DMS 273 (cell line): ENCODE results near the gene ADAM11.

Source experiments
- DNase-seq: peaks from one replicate; lab custom pipeline; 2025; ENCODE audit not compliant: unreplicated experiment; lab: John Stamatoyannopoulos, UW

Gene ADAM11

DNA sequence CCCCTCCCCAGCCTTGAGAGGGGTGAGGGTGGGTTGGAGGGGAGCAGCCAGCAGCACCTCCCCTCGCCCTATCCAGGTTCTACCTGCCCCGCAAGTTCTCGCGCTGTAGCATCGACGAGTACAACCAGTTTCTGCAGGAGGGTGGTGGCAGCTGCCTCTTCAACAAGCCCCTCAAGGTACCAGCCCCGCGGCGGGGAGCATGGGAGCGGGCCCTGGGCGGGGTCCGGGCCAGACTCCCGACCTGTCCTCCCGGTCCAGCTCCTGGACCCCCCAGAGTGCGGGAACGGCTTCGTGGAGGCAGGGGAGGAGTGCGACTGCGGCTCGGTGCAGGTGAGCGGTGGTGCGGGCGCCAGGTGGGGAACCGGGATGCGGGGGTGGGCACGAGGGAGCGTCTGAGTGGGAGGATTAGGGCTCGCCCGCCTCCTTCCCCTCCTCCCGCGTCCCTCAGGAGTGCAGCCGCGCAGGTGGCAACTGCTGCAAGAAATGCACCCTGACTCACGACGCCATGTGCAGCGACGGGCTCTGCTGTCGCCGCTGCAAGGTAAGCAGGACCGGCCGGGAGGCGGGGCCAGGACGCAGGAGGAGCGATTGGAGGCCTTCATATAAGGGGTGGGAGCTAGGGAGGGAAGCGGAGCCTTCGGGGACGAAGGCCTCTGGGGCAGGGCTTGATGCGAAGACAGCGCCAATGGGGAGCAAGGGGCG, 16.5 kb downstream of the ADAM11 start:
- peak; percentile 99 for DNase-seq

DNA sequence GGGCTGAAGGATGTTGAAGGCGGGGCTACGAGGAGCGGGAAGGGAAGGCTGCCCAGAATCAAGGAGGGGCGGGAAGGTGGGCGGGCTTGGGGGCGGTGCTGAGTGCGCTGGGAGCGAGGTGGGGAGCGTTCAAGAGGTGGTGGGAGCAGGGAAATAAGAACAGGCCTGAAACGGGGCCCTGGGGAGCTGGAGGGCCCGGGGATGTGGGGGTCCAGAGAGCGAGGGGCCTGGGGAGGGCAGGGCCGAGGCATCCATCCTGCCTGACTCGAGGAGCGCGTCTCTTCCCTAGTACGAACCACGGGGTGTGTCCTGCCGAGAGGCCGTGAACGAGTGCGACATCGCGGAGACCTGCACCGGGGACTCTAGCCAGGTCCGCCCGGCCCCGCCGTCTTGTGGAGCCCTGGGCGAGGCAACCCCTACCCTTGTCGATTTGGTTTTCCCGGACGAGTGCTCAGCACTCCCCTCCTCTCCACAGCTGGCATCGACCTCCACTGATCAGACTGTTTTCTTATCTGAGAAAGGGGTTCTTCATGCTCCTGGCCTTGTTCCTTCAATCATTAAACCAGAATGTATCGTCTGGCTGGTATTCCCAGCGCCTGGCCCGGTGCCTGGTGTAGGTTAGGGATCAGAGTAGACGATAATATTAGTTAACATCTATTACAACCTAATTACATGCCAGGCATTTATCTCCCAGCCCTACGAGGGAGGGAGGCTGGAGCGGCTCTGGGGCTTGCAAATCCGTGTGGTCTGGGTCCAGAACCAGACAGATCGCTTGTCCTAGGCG, 17.2 kb downstream of the ADAM11 start:
- peak; percentile 70 for DNase-seq

DNA sequence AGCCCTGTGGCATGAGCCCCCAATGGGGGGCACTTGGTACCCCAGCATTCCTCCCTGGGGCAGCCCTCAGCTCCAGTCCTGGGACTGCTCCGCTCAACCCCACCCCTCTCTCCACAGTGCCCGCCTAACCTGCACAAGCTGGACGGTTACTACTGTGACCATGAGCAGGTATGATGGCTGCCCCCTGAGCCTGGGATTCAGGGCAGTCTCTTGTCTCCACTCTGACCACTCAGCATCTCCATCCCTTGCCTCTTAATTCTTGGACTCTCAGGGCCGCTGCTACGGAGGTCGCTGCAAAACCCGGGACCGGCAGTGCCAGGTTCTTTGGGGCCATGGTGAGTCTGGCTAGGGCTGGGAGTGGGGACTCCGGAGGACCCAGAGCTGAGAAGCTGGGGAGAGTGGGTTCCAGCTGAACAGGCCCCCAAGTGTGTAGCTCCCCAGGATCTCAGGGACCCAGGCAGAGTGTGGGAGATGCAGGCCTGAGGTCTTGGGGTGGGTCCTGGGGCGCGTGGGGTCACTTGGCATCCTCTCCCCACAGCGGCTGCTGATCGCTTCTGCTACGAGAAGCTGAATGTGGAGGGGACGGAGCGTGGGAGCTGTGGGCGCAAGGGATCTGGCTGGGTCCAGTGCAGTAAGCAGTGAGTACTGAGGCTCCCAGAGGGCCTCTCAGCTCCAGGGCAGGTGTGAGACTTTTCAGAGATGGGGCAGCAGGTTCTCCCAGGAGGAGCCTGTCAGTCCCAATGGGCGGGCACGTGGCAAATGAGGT, 18.0 kb downstream of the ADAM11 start:
- no peak for DNase-seq

DNA sequence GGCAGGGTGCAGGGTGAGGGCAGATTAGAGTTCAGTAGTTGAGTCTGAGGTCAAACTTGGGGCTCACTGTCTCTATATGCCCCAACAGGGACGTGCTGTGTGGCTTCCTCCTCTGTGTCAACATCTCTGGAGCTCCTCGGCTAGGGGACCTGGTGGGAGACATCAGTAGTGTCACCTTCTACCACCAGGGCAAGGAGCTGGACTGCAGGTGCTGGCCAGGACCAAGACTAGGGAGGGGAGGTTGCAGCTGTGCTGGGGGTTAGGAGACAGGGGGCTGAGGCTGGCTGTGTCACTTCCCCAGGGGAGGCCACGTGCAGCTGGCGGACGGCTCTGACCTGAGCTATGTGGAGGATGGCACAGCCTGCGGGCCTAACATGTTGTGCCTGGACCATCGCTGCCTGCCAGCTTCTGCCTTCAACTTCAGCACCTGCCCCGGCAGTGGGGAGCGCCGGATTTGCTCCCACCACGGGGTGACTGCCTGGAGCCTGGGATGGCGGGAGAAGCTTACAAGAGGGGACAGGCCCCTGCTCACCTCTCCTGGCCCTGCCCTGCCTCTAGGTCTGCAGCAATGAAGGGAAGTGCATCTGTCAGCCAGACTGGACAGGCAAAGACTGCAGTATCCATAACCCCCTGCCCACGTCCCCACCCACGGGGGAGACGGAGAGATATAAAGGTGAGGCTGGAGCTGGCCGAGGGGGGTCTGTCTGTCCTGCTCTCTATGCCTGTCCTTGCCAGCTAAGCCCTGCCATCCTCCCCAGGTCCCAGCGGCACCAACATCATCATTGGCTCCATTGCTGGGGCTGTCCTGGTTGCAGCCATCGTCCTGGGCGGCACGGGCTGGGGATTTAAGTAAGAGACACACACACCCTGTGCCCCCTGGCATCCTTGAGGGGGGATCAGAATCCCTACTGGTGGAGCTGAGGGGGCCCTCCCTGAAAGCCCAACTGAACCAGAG, 18.9 kb downstream of the ADAM11 start:
- no peak for DNase-seq

DNA sequence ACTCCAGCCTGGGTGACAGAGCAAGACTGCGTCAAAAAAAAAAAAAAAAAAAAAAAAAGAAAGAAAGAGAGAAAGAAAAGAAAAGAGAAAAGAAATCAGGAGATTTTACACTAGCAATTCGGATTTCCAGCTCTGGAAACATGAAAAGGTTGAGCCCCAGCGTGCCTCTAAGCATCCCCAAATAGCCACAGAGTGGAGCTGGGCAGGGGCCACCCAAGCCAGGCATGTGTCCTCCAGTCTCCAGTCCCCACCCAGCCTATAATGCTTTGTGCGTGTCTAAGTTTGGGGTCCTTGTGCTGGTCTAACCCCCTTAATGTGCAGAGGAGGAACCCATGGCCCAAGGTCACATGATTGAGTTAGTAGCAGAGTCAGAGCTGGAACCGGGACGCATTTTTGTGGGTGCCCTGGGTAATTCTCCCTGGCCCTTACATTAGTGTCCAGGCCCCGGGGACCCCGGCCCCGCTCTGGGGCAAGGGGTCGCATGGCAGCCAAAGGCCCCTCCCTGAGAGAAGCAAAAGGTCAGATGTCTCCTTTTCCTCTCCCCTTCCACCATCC, 19.9 kb downstream of the ADAM11 start:
- DNase-seq = no peak

DNA sequence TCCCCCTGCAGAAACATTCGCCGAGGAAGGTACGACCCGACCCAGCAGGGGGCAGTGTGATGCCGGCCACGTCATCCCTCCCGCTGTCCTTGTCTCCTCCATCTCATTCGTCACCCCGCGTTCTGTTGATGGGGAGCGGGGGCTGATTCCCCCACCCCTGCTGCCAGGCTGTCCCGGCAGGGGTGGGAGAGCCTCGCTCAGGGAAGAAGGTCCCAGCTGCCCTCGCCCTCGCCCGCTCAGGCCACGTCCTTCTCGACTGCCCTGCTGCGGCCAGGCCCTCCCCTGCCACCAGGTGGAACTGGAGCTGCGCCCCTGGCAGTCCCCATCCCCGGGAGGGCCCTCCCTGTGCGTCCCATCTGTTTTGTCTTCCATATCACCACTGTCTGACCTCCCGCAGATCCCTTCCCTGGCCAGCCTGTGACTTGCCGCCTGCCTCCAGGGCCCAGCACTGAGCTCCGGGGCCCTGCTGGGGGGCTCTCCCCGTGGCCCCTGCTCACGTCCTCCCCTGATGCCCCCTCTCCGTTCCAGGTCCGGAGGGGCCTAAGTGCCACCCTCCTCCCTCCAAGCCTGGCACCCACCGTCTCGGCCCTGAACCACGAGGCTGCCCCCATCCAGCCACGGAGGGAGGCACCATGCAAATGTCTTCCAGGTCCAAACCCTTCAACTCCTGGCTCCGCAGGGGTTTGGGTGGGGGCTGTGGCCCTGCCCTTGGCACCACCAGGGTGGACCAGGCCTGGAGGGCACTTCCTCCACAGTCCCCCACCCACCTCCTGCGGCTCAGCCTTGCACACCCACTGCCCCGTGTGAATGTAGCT, 20.6 kb downstream of the ADAM11 start:
- DNase-seq = peak; percentile 95

DNA sequence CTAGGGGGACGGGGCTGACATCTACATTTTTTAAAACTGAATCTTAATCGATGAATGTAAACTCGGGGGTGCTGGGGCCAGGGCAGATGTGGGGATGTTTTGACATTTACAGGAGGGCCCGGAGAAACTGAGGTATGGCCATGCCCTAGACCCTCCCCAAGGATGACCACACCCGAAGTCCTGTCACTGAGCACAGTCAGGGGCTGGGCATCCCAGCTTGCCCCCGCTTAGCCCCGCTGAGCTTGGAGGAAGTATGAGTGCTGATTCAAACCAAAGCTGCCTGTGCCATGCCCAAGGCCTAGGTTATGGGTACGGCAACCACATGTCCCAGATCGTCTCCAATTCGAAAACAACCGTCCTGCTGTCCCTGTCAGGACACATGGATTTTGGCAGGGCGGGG, 21.4 kb downstream of the ADAM11 start:
- no peak for DNase-seq

DNA sequence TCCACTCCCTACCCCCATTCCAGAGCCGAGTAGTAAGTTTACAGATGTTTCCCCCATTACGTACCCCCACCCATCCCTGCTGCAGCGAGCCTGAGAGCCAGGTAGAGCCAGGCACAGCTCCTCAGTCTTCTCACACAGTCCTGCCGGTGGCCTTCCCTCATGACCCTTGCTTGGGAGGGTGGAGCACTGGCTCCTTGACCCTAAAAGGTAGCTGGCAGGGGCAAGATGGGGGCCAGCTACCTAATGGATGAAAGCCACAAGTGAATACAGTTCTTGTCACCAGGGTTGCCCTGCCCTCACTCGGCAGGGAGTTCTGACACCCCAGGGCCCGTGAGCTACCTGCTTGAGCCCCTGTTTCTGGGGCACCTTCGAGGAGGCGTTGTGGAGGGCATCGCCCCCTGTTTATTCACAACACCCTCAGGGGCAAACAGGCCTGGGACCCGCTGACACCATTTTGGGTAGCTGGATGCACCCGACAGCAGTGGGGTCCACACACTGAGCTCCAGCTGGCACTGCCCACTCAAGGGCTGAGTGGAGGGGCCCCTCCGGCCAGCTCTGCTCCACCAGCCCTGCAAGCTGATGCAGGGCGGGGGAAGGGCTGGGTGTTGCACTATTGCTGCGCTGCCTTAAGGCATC, 22.2 kb downstream of the ADAM11 start:
- DNase-seq = no peak

DNA sequence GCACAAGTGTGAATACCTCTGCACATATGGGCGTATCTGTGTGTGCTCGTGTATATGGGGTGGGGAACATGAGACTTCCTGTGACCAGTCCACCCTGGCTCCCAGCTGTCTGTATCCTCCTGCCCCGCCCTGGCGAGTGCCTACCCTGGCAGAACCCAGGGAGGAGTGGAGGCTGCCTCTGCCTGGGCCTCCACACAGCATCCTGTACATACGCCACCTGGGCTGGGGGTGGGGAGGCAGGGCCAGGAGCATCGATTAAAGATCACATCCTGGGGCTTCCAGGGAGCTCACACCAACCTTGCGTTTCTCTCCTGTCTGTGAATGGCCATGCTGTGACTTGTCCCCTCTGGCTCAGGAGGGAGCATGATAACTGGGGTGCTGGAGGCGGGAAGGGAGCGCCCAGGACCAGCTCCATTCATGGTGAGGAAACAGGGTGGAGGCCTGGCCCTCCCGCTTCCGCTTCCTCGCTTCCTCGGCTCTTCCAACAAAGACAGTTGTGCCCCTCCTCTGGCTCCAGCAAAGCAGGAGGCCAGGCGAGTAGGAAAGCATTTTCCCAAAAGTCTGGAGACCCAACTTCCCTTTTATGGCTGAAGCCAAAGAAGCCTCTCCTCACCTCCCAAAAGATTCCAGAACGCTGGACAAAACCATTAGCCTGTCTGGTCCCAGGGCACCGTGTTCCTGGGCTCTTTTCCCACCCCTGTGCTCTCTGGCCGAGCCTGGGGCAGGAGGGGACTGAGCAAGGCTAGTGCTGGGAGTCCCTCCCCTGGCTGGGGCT, 22.9 kb downstream of the ADAM11 start:
- no peak for DNase-seq

DNA sequence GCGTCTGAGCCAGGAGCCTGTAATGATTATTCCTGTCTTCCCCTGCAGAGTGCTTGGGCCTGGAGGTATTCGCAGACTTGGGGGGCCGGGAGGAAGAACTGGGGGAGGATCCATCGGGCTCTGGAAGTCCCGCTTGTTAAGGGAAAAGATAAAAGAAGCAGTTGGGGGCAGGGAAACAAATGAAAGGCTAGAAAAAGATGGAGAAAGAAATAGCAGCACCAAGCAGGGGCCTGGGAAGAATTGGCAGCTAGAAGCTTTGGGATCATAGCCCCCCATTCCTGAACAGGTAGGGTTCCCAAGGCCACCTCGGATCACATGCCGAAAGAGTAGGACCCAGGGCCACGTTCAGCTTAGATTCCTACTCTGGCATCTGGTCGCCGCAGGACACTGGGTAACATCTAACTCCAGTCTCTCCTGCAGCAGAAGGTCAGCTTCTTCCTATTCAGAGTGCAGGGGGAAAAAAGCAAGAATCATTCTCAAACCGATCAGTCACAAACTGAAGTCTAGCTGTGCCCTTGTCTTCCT, 23.6 kb downstream of the ADAM11 start:
- no peak for DNase-seq

DNA sequence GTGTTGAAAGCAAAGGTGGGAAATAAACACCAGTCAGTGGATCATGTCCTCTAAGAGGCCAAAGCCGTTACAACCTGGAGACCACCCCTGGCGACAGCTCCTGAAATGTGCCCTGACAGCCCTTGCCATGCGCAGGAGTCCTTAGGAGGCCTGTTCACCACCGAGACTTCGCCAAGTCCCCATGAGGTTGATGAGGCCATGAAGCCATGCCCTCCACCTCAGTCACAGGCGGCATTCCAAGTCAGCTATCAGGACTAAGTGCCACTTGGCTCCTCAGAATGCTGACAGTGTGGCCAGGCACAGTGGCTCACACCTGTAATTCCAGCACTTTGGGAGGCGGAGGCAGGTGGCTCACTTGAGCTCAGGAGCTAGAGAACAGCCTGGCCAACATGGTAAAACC, 27.1 kb downstream of the ADAM11 start:
- DNase-seq = no peak

DNA sequence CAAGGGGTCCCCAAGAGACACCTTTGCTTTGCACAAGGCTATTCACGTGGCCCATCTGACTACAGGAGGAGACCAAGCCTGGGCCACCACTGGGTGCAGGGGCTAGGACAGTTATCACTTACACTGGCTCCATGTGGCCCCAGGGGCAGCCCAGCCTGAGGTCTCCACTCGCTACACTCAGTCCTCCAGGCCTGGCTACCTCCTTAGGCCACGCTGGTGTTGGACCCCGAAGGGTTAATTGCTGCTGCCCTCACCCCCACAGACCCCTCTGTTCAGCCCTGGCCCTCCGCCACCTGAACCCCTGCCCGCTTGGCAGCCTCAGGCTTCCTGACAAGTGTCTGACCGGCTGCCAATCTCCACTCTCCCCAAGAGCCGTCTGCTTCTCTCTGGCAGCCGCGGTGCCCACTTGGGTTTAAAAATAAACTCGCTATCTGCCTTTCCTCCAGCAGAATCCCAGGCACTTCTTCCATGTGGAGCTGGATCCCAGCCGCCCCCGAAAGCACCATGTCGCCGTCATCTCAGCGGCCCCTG, 27.8 kb downstream of the ADAM11 start:
- DNase-seq = peak; percentile 70

DNA sequence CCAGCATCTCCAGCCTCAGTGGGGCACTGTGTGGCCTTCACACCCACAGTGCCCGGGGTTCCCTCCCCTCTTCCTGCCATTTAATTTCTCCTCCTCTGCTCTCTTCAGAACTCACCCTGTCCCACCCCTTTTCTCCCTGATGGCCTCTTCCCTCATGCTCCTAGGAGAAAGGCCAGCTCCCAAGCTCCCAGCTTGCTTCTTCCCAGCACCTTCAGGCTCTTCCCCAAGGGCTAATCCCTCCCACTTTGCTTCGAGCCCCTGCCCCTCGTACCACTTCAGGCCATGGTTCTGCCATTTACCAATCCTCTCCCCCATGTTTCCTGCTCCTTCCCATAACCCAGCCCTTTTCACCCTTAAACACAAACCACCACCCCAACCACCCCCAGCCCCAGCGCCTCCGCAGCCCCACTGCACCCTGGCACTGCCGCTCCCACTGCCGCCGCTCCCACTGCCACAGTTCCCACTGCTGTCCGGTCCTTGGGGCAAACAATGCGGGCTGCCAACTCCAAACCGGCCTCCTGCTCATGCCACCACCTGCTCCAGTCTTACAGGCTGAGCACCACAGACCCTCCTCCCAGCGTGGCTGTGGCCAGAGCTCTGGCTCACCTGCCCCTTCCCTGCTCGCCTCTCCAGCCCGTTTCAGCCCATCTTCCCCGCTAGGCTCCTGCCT, 28.6 kb downstream of the ADAM11 start:
- DNase-seq = no peak

DNA sequence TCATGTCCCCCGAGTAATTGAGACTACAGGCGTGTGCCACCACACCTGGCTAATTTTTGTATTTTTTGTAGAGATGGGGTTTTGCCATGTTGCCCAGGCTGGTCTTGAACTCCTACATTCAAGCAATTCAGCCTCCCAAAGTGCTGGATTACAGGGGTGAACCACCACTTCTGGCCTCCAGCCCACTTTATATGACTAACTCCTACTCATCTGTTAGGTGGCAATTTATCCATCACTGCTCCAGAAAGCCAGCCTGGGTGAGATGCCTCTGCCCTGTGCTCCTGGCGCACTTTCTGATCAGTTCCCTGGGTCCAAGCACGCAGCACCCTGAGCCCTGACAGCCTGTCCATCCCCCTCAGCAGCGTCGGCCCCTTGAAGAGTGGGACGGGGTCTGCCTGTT, 29.4 kb downstream of the ADAM11 start:
- DNase-seq = no peak

DNA sequence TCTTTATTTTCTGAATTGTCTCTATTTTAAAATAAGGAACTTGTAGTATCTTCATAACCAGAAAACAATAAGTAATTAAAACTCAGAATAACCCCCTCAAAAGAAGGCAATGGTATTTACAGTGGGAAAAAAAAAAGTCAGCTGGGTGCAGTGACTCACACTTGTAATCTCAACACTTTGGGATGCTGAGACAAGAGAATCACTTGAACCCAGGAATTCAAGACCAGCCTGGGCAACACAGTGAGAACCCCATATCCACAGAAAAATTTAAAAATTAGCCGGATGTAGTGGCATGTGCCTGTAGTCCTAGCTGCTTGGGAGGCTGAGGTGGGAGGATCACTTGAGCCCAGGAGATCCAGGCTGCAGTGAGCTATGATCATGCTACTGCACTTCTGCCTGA, 33.5 kb downstream of the ADAM11 start:
- DNase-seq = no peak

DNA sequence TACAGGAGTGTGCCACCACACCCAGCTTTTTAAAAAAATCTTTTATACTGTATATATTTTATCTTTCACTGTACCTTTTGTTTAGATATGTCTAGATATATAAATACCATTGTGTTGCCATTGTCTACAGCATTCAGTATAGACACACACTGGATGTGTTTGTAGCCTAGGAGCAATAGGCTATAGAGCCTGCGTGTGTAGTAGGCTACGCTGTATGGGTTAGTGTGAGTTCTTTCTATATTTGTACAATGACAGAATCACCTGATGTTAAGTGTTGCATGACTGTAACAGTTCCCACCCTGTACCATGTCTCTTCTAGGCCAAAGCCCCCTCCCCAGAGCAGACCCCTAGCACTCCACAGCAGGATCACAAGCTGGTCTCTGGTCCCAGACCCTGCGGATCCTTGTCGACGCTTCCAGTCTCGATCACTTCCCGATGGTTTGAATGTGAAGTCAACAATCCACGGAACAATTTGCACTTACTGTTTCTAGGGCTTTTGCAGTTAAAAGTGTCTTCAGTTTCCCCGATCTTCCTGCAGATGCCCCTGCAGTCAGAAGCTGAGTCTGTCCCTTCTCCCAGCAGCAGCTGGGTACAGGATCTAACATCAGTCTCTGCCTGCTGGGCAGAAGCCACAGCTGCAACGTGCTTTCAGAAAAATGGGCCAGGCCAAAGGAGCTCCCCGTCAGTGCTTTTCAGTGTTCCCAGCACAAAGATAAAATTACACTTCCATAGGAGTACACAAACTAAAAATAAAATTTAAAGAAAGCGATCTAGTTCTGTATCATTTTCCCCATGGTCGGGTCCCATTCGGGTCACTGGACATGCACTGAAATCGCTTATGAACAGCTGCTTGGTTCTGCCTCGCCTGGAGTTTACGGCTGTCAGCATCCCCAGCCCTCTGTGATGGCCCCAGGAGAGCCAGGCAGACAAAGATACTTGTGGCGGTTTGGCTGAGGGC, 35.4 kb downstream of the ADAM11 start:
- no peak for DNase-seq
